Adrenal gland (tissue), 5 donors: ENCODE data around the gene NECTIN1.

Experiments
- CTCF ChIP-seq, 6 experiments: fragments of 450-650 bp in 4 of 6; fragments of 200-600 bp in 2 of 6; sonication (generic) in 1 of 6; IDR thresholded peaks; 1 replicate in 5 of 6; 2 replicates in 1 of 6; pipeline versions ENCODE4 v1.5.1 to v1.8.0; 2016 to 2021; ENCODE audit warnings: antibody characterized with exemption in 6 of 6, mild to moderate bottlenecking in 2 of 6, moderate library complexity in 1 of 6
- POLR2A ChIP-seq, 2 donors: fragments of 450-650 bp; IDR thresholded peaks; one replicate each; pipeline ENCODE4 v1.6.1; 2017; ENCODE audit warnings: antibody characterized with exemption in 2 of 2, mild to moderate bottlenecking in 2 of 2, moderate library complexity in 1 of 2
- donor health status: DM: no; HTN: no; CAD: no.

- TF ChIP-seq CTCF (IDR thresholded peaks at IDR 0.05) (no peak), POLR2A (IDR thresholded peaks at IDR 0.05) (no peak)
Observed at GRCh38 chr11:119739975-119740374, 11.0 kb upstream of the NECTIN1 start.
